ENCODE data around the gene SLC6A16. TPM values are rescaled to one million over a fixed set of nuclear protein-coding genes. Genes with fewer than 3 reads are reported as not detected.

The SLC6A16 gene
- total RNA-seq, 1 experiment from 2014 or later: 3.2 TPM

- H3K36me3 Mint-ChIP-seq (ENCODE audit: insufficient read depth in 1 of 3, low read depth in 3 of 3): peaks cover 8 to 14% (median 14%) of the 10 kb centered on the region in 3 experiments
Observed at GRCh38 chr19:49364083-49364737, 39.2 kb upstream of the SLC6A16 start.

More at GRCh38 chr19:49364083-49364737, 39.2 kb upstream of the SLC6A16 start:
- Histone ChIP-seq H2AFZ (ENCODE audit: low read length) (no peak overlapping the region), H3K27ac (ENCODE audit: insufficient read length, low read depth, low read length) (no peak overlapping the region), H3K79me2 (ENCODE audit: insufficient read depth, low read length) (peaks cover 6% of the 10 kb centered on the region; the same call in 1 of the 2 replicates), H3K79me1 (ENCODE audit: insufficient read depth, low read depth, low read length, poor library complexity, severe bottlenecking) (peaks cover 6% of the 10 kb centered on the region), H3K23ac (ENCODE audit: insufficient read length, low read depth, low read length) (no peak overlapping the region), H4K8ac (replicated peaks; ENCODE audit: insufficient read length, low read depth, low read length) (no peak overlapping the region), H3K27me3 (ENCODE audit: insufficient read depth, low read length) (no peaks in the 10 kb centered on the region), H3K14ac (ENCODE audit: insufficient read depth, low read length) (no peak overlapping the region), H3K18ac (ENCODE audit: insufficient read length, low read depth, low read length) (no peak overlapping the region), H4K91ac (ENCODE audit: insufficient read length, low read depth, low read length) (no peak overlapping the region), H2BK15ac (ENCODE audit: low read depth, low read length) (no peak overlapping the region), H3K56ac (ENCODE audit: insufficient read length, low read depth, low read length) (no peak overlapping the region), H2BK5ac (ENCODE audit: insufficient read length, low read length) (no peak overlapping the region), H4K5ac (ENCODE audit: insufficient read length, low read depth, low read length) (no peak overlapping the region), H3K4ac (ENCODE audit: low read depth, low read length) (no peak overlapping the region), H3K4me1 (ENCODE audit: insufficient read depth, low read length) (no peaks in the 10 kb centered on the region; the same call in 1 of the 2 replicates), H2AK5ac (ENCODE audit: insufficient read length, low read length) (no peak overlapping the region), H3T11ph (ENCODE audit: low read length) (no peak overlapping the region), H2BK12ac (ENCODE audit: insufficient read length, low read depth, low read length) (no peak overlapping the region), H2BK20ac (ENCODE audit: low read depth, low read length, poor library complexity, severe bottlenecking) (no peak overlapping the region), H4K20me1 (ENCODE audit: control insufficient read depth, insufficient read depth, insufficient read length) (no peaks in the 10 kb centered on the region), H3K9me3 (ENCODE audit: control insufficient read depth, low read depth, low read length) (no peaks in the 10 kb centered on the region), H2BK120ac (ENCODE audit: low read depth, low read length, poor library complexity, severe bottlenecking) (no peak overlapping the region), H3K23me2 (ENCODE audit: insufficient read length, low read depth, low read length, poor library complexity, severe bottlenecking) (peaks cover 8% of the 10 kb centered on the region), H3K9ac (ENCODE audit: extremely low read depth, insufficient read length, low read length) (no peak overlapping the region), H3K4me2 (ENCODE audit: insufficient read depth, insufficient read length, low read length) (peak overlapping the region; percentile 37)
- peak; percentile 41 for DNase-seq
- Mint-ChIP-seq H3K4me1 (peaks cover 4 to 17% of the 10 kb centered on the region in 2 experiments), H3K4me3 (no peak overlapping the region; a peak in 1 of 5 replicates), H3K27me3 (ENCODE audit: low read depth) (peaks cover 3% of the 10 kb centered on the region), H3K9me3 (peaks cover 6 to 10% of the 10 kb centered on the region in 2 experiments; a peak in 4 of 5 replicates), H3K27ac (peak overlapping the region in 2 of 3 experiments; percentile 11 to 56; a peak in 1 of 7 replicates)
- WGBS (ENCODE audit: extremely low coverage, insufficient read length, low lambda C conversion rate): no CpG with 5 or more reads among the region's 27 CpGs
- TF ChIP-seq CTCF (conservative IDR thresholded peaks at IDR 0.05): no peak
